Stimulated activated CD8-positive, alpha-beta memory T cell treated with anti-CD3 and anti-CD28 coated beads, Interleukin-7, amount 100 ng/mL, for 48 hours (primary cell): ENCODE data around the gene ADARB2.

ENCODE experiments used
- DNase-seq, 2 donors: peaks; one replicate each; pipeline ENCODE4 v3.0.0-alpha.2; 2020; ENCODE audit warnings: low read depth in 1 of 2; ENCODE audit errors: extremely low read depth in 1 of 2

Gene ADARB2

DNA sequence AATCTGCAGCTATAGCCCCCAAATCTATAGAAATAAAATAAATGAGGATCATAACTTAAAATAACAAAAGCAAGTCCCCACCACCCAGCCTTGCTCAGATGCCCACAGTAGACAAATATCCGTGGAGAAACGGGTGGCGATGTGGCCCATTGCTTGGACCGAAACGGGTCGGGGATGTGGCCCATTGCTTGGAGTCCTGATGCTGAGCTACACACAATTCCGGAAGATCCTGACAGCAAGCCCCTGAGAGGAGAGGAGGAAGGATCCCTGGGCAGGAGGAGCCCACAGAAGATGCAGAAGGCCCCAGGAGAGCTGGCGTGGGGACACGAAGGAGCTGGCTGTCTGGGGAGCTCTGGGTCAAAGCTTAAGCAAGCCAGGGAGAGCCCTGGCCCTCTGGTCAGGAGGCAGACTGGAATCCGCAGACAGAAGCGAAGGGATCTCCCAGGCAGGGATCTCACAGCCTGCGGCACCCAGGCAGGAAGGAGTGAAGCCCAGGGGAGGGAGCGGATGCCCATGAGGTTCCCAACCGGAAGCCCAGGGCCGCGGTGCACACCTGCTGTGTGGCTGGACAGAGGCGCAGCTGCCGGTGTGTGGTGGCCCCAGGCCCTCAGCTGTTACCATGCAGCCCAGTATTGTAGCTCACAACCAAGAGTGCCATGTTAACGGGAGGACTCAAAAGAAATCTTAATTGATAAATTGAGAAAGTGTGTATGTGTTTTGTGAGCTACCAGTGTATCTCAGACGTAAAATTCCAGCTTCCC, 138.8 kb downstream of the ADARB2 start:
- DNase-seq = no peak

DNA sequence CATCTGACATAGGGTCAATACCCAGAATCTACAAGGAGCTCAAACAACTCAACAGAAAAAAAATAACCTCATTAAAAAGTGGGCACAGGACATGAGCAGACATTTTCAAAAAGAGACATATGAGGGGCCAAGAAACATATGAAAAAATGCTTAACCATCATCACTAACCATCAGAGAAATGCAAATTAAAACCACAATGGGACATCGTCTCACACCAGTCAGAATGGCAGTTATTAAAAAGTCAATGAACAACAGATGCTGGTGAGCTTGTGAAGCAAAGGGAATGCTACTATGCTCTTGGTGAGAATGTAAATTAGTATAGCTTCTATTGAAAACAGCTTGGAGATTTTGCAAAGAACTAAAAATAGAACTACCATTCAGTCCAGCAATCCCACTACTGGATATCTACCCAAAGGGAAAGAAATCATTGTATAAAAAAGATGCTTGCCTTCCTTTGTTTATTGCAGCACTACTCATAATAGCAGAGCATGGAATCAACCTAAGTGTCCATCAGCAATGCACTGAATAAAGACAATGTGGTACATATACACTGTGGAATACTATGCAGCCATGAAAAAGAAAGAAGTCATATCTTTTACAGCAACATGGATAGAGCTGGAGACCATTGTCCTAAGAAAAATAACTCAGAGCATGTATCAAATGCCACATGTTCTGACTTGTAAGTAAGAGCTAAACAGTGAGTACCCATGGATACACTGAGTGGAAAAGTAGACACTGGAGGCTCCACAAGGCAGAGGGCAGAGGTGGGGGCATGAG, 139.8 kb downstream of the ADARB2 start:
- DNase-seq = no peak

DNA sequence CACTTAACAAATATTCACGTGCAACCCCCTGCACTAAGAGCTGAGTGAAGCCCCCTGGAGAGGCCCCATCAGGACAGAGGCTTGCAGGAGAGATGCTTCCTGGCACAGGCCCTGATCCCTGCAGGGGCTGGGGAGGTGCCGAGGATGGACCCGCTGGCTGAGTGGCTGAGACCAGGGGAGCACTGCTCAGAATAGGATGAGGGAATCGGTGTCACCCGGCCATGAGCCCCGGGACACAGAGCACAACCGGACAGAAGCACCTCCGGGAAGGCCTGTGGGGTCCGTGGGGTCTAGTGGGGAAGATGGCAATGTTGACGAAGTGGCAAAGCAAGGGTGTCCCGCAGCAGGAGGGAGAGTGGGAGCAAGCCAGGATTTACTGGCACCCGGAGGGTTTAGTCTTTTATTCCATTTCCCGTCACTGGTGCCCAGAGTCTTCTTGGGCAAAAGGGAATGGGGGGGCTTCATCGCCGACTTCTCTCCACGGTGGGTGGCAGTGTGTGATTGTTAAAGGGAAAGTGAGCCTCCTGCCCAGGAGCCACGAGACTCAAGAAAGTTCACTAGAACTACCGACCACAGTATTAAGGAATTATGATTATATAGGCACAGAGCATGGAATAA, 140.7 kb downstream of the ADARB2 start:
- DNase-seq = no peak

DNA sequence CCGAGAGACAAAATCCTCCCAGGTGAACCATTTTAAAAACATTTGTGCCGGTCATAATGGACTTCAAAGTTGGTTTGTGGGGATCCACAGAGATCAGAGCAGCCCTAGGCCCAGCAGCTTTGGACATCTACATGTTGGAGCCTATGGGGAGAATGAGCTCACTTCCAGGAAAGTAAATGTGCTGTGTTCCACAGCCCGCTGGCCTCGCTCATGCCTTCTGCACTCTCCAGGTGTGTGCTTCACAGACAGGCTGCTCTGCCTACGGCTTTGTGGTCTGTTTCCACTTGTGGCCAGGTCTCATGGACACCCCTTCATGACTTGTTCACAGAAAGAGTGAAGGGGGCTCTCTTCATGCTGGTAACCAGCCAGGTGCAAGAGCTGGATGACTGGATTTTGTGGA, 141.6 kb downstream of the ADARB2 start:
- DNase-seq = no peak

- no peak for DNase-seq
Measured at GRCh38 chr10:1595242-1595600, 142.1 kb downstream of the ADARB2 start.

GRCh38 chr10:1594372-1595241, 142.7 kb downstream of the ADARB2 start:
- no peak for DNase-seq

DNA sequence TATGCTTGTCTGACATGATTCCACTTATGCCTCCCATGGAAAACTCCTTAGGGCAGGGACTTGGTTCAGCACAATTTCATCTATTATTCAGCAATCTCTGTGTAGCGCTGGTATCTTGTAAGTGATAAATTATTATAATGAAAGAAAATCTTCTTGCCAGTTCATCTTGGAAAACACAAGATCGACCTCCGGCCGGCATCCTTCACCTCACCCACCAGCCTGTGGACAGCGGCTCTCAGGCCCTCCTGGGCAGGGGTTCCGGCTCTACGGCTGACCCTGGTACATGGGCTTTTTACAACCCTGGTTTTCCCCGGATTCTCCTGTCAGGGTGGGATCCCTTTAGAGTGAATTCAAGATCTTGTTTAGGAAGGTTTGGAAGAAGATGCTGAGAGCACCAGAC, 145.6 kb downstream of the ADARB2 start:
- no peak for DNase-seq

GRCh38 chr10:1591045-1591444, 146.3 kb downstream of the ADARB2 start:
- DNase-seq = no peak

DNA sequence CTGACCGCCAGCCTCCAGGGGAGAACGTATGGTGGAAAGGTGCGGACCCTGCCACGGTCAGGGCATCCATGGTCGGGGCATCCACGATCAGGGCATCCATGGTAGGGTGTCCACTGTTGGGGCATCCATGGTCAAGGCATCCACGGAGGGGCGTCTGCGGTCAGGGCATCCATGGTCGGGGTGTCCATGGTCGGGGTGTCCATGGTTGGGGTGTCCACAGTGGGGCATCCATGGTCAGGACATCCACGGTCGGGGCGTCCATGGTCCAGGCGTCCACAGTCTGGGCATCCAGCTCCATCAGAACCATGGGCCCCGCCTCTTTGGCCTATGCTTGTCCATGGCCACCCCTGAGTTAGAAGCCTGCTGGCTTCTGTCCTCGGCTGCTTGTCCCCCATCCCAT, 148.1 kb downstream of the ADARB2 start:
- DNase-seq = no peak

GRCh38 chr10:1582739-1583138, 154.6 kb downstream of the ADARB2 start:
- DNase-seq = no peak

DNA sequence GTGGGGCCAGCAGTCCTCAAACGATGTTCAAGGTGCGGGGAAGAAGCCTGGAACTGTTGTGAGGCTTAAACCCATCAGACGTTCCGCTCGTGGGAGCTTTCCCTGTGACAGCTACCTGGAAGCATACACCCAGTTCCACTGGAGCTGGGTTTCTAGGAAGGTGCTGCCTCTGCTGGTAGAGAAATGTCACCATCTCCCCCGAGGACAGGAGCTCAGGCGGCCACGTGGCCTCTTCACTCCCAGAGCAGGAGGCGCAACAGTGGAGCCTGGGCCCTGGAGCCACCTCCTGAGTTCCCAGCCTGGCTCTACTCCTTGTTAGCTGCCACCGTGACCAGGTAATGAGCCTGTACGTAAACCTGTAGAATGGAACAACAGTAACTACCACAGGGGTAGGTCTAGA, 156.1 kb downstream of the ADARB2 start:
- no peak for DNase-seq

- no peak for DNase-seq
Measured at GRCh38 chr10:1579671-1580070, 157.7 kb downstream of the ADARB2 start.

- no peak for DNase-seq
Measured at GRCh38 chr10:1579141-1579491, 158.2 kb downstream of the ADARB2 start.

DNA sequence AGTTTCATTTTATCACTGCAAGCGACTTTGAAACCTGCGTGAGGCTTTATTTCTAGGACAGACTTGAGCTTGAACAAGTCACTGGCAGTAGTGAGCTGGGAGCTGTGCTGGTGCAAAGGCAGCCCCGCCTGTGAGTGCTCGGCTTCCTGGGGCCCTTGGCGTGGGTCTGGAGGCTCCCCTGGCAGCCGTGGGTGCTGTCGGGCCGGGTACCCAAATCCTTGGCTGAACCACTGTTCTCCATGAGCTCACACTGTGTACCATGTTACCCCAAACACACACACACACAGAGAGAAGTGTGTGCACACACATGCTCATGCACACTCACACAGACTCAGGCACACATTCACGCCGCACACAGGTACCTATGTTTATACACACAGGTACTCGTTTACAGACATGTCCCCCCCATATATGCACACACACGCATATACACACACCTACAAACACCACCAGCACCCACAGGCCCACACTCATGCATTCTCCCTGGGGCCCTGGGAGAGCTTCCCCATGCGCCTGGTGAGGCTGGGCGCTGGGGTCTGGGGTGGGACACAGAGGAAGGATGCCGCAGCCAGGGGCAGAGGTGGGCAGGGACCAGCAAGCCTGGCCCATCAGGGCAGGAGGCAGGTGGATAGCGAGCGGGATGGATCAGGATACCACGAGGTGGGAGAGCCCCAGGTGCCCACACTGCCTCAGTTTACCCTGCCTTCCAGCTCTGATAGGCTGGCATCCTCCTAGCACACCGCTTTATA, 158.8 kb downstream of the ADARB2 start:
- DNase-seq = no peak

- DNase-seq = no peak
Measured at GRCh38 chr10:1577945-1578344, 159.4 kb downstream of the ADARB2 start.

GRCh38 chr10:1577373-1577770, 160.0 kb downstream of the ADARB2 start:
- no peak for DNase-seq

DNA sequence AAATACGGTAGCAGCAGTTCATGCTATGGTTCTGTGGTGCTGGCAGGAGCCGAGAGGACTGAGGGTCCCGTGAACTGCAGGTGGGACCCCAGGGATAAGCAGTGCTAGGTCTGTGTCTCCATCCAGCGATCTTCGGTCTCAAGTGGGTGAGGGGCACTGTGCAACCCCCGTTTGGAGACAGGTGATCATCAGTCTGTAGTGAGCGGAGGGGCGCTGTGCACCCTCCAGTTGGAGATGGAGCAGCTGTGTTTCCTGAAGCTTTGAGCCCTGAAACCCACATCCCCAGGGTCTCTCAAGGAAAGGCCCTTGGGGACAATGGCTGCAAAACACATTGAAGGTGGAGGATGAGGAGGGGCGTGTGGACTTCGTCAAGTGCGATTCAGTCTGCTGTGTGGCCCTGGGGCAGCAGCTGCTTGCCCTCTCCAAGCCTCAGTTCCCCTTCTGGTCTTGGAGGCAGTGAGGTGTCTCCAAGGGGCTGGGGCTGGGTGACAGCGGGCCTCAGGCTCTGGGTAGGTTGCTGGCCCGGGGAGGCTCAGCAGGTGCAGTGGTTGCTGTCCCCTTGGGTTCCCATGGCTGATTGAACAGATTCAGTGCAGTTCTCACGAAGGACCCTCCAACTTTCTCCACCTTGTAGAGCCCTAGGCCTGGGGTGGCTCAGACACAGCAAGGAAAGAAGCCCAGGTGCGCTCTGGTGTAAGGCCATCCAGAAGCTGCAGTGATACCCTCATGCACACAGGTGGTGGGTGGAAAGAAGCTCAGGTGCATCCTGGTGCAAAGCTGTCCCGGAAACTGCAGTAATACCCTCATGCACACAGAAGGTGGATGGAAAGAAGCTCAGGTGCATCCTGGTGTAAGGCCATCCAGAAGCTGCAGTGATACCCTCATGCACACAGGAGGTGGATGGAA, 160.6 kb downstream of the ADARB2 start:
- no peak for DNase-seq

- DNase-seq = no peak
Measured at GRCh38 chr10:1575481-1576244, 161.7 kb downstream of the ADARB2 start.

- DNase-seq = no peak
Measured at GRCh38 chr10:1574719-1575118, 162.6 kb downstream of the ADARB2 start.
